ENCODE measurements around the gene CCDC6. TPM values are rescaled to one million over a fixed set of nuclear protein-coding genes. Genes with fewer than 3 reads are reported as not detected.

The CCDC6 gene
- total RNA-seq, 1 experiment from 2014 or later = 58.4 TPM

GRCh38 chr10:59856104-59856503, 50.3 kb downstream of the CCDC6 start:
- no peak overlapping the region for H2AK5ac ChIP-seq (ENCODE audit: insufficient read length, low read length)
- TF ChIP-seq CTCF (conservative IDR thresholded peaks at IDR 0.05) = no peak
- H2BK5ac ChIP-seq (ENCODE audit: insufficient read length, low read length) = no peak overlapping the region
- H4K91ac ChIP-seq (ENCODE audit: insufficient read length, low read depth, low read length) = no peak overlapping the region
- peaks cover 25% of the 10 kb centered on the region; the same call in 1 of the 2 replicates for H3K79me2 ChIP-seq (ENCODE audit: insufficient read depth, low read length)
- H3K27ac Mint-ChIP-seq = peak overlapping the region in 2 of 3 experiments; percentile 75 to 89; a peak in 3 of 7 replicates
- H3K23me2 ChIP-seq (ENCODE audit: insufficient read length, low read depth, low read length, poor library complexity, severe bottlenecking) = no peaks in the 10 kb centered on the region
- no peaks in the 10 kb centered on the region for H3K27me3 ChIP-seq (ENCODE audit: insufficient read depth, low read length)
- H3K18ac ChIP-seq (ENCODE audit: insufficient read length, low read depth, low read length) = no peak overlapping the region
- no peak for DNase-seq
- no peak overlapping the region for H3T11ph ChIP-seq (ENCODE audit: low read length)
- no peak overlapping the region for H3K9ac ChIP-seq (ENCODE audit: extremely low read depth, insufficient read length, low read length)
- H3K79me1 ChIP-seq (ENCODE audit: insufficient read depth, low read depth, low read length, poor library complexity, severe bottlenecking) = peaks cover 2% of the 10 kb centered on the region
- H2AFZ ChIP-seq (ENCODE audit: low read length) = no peak overlapping the region
- H2BK15ac ChIP-seq (ENCODE audit: low read depth, low read length) = no peak overlapping the region
- H3K27ac ChIP-seq (ENCODE audit: insufficient read length, low read depth, low read length) = no peak overlapping the region
- H3K23ac ChIP-seq (ENCODE audit: insufficient read length, low read depth, low read length) = no peak overlapping the region
- peaks cover 3% of the 10 kb centered on the region; the same call in 1 of the 2 replicates for H3K4me1 ChIP-seq (ENCODE audit: insufficient read depth, low read length)
- no peak overlapping the region for H3K4ac ChIP-seq (ENCODE audit: low read depth, low read length)
- H3K27me3 Mint-ChIP-seq (ENCODE audit: low read depth) = no peaks in the 10 kb centered on the region
- H3K4me1 Mint-ChIP-seq = peaks cover 60 to 78% of the 10 kb centered on the region in 2 experiments
- no peak overlapping the region for H4K5ac ChIP-seq (ENCODE audit: insufficient read length, low read depth, low read length)
- H2BK20ac ChIP-seq (ENCODE audit: low read depth, low read length, poor library complexity, severe bottlenecking) = no peak overlapping the region
- H3K9me3 Mint-ChIP-seq = peaks cover 4 to 14% of the 10 kb centered on the region in 2 experiments; a peak in 4 of 5 replicates
- H3K56ac ChIP-seq (ENCODE audit: insufficient read length, low read depth, low read length) = no peak overlapping the region
- H2BK12ac ChIP-seq (ENCODE audit: insufficient read length, low read depth, low read length) = no peak overlapping the region
- H3K4me2 ChIP-seq (ENCODE audit: insufficient read depth, insufficient read length, low read length) = no peak overlapping the region
- H4K20me1 ChIP-seq (ENCODE audit: control insufficient read depth, insufficient read depth, insufficient read length) = no peaks in the 10 kb centered on the region
- H3K9me3 ChIP-seq (ENCODE audit: control insufficient read depth, low read depth, low read length) = no peaks in the 10 kb centered on the region
- no CpG with 5 or more reads among the region's 3 CpGs for WGBS (ENCODE audit: extremely low coverage, insufficient read length, low lambda C conversion rate)
- H2BK120ac ChIP-seq (ENCODE audit: low read depth, low read length, poor library complexity, severe bottlenecking) = no peak overlapping the region
- H4K8ac ChIP-seq (replicated peaks; ENCODE audit: insufficient read length, low read depth, low read length) = no peak overlapping the region
- no peak overlapping the region for H3K14ac ChIP-seq (ENCODE audit: insufficient read depth, low read length)
- H3K36me3 Mint-ChIP-seq (ENCODE audit: insufficient read depth in 1 of 3, low read depth in 3 of 3) = peaks cover 9 to 33% (median 21%) of the 10 kb centered on the region in 3 experiments
- no peak overlapping the region for H3K4me3 Mint-ChIP-seq
